ENCODE results near the gene DNAH17.

The DNAH17 gene

DNA sequence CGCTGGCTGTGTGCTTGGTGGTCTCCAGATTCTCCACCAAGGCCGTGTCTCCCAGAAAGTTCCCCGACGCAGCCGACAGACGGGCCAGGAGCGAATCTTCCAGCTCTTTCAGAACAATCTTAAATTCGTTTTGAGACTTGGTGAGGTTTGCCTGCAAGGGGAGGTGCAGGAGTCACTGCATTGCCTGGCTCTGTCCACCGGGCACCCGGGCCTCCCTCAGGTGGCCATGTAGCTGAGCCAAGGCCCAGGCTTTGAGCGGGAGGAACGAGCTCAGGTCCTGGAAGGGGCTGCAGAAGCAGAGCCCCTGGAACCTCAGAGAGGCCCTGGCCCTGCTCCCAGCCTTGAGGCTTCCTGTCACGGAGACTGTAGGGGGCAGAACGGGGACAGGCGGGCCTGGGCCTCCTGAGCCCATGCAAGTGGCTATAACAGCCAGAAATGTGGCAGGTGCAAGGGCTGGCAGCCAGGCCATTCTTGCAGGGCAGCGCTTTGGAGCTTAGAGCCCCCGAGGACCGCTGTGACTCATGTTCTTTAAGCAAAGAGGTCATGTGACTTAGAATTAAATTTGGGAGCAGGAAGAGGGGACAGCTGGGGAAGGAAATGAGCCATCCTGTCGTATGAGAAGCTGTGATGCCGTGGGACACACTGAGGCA is 126.4 kb downstream of the DNAH17 start:
- no peaks in the 10 kb centered on the region for H3K79me2 ChIP-seq (ENCODE audit: low read length)
- H3K27ac ChIP-seq (ENCODE audit: low read length), result no peak overlapping the region
- no peak overlapping the region for H3K4me2 ChIP-seq (ENCODE audit: low read depth, low read length)
- no peak overlapping the region for H3K9ac ChIP-seq (ENCODE audit: low read length)
- no peaks in the 10 kb centered on the region for H3K9me3 ChIP-seq (replicated peaks; ENCODE audit: insufficient read depth, low read length)
- no peak for DNase-seq
- no peaks in the 10 kb centered on the region for H4K20me1 ChIP-seq (ENCODE audit: insufficient read depth, low read length)
- peaks cover 57% of the 10 kb centered on the region for H3K27me3 ChIP-seq (replicated peaks; ENCODE audit: insufficient read depth, low read length)
- H3K9me2 ChIP-seq (replicated peaks; ENCODE audit: insufficient read depth, low read length), result no peaks in the 10 kb centered on the region
- no peaks in the 10 kb centered on the region for H3F3A ChIP-seq (ENCODE audit: insufficient read depth, low read length)
- no peaks in the 10 kb centered on the region for H3K36me3 ChIP-seq (replicated peaks; ENCODE audit: insufficient read depth, low read length)
- H2AFZ ChIP-seq (ENCODE audit: low read length), result no peak overlapping the region
- no peaks in the 10 kb centered on the region for H3K4me1 ChIP-seq (ENCODE audit: low read length)
- TF ChIP-seq, protein P1, sequence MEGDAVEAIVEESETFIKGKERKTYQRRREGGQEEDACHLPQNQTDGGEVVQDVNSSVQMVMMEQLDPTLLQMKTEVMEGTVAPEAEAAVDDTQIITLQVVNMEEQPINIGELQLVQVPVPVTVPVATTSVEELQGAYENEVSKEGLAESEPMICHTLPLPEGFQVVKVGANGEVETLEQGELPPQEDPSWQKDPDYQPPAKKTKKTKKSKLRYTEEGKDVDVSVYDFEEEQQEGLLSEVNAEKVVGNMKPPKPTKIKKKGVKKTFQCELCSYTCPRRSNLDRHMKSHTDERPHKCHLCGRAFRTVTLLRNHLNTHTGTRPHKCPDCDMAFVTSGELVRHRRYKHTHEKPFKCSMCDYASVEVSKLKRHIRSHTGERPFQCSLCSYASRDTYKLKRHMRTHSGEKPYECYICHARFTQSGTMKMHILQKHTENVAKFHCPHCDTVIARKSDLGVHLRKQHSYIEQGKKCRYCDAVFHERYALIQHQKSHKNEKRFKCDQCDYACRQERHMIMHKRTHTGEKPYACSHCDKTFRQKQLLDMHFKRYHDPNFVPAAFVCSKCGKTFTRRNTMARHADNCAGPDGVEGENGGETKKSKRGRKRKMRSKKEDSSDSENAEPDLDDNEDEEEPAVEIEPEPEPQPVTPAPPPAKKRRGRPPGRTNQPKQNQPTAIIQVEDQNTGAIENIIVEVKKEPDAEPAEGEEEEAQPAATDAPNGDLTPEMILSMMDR (IDR thresholded peaks at IDR 0.05; ENCODE audit: low read length), result no peak
- TF ChIP-seq EZH2 (optimal IDR thresholded peaks at IDR 0.05; ENCODE audit: low read depth, low read length) (no peak), EZH2phosphoT487 (IDR thresholded peaks at IDR 0.05; ENCODE audit: low read length) (no peak)
- no peak overlapping the region for H3K4me3 ChIP-seq (ENCODE audit: low read length)

DNA sequence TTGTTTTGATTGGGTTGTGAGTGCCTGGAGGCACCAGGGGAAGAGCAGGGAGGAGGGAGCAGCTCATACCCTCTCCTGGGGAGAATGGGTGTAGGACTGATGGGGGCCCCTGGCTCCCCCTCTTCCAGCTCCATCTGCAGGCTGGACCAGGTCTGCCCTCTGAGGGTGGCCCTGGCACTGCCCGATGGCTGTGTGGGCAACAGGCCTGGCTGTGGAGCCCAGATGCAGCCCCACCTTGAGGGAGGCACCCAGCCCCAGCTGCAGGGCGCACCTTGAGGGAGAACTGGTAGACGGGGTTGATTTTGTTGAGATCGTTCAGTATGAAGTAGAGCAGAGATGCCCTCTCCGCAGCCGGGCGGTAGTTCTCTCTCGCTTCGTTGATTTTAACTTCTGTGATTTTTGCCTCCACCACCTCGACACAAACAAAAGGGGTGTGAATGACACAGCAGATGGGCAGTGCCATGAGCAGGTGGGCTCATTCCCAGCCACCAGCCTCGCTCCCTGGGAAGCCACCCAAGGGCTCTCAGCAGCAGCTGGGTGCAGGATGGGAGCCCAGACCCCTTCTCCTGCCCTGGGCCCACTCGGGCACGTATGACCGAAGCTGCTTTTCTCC is 127.1 kb downstream of the DNAH17 start:
- DNase-seq, result no peak
- no peak overlapping the region for H3K4me3 ChIP-seq (ENCODE audit: low read length)
- no peaks in the 10 kb centered on the region for H3K9me3 ChIP-seq (replicated peaks; ENCODE audit: insufficient read depth, low read length)
- peaks cover 54% of the 10 kb centered on the region for H3K27me3 ChIP-seq (replicated peaks; ENCODE audit: insufficient read depth, low read length)
- H3K4me2 ChIP-seq (ENCODE audit: low read depth, low read length), result no peak overlapping the region
- no peaks in the 10 kb centered on the region for H3K9me2 ChIP-seq (replicated peaks; ENCODE audit: insufficient read depth, low read length)
- H3K27ac ChIP-seq (ENCODE audit: low read length), result no peak overlapping the region
- no peak for TF ChIP-seq EZH2phosphoT487 (IDR thresholded peaks at IDR 0.05; ENCODE audit: low read length)
- no peaks in the 10 kb centered on the region for H4K20me1 ChIP-seq (ENCODE audit: insufficient read depth, low read length)
- no peaks in the 10 kb centered on the region for H3K4me1 ChIP-seq (ENCODE audit: low read length)
- no peaks in the 10 kb centered on the region for H3K36me3 ChIP-seq (replicated peaks; ENCODE audit: insufficient read depth, low read length)
- H3K9ac ChIP-seq (ENCODE audit: low read length), result no peak overlapping the region
- H2AFZ ChIP-seq (ENCODE audit: low read length), result no peak overlapping the region
- no peaks in the 10 kb centered on the region for H3F3A ChIP-seq (ENCODE audit: insufficient read depth, low read length)
- no peaks in the 10 kb centered on the region for H3K79me2 ChIP-seq (ENCODE audit: low read length)

DNA sequence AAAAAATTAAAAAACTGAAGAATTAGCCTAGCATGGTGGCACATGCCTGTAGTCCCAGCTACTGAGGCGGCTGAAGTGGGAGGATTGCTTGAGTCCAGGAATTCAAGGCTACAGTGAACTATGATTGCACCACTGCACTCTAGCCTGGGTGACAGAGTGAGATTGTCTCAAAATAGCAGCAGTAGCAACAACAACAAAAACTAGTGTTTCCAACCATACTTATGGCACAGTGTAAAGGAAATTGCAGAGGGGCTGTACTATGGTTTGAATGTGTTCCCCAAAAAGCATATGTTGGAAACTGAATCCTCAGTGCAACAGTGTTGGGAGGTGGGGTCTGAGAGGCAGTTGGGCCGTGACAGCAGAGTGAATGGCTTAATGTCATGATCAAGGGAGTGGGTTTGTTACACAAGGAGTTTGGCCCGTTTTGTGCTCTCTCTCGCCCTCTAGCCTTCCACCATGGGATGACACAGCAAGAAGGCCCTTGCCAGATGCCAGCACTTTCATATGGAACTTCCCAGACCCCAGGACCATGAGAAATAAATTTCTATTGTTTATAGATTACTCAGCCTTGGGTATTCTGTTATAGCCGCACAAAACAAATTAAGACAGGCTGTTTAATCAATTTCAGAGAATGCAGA is 128.7 kb downstream of the DNAH17 start:
- H3K27ac ChIP-seq (ENCODE audit: low read length), result no peak overlapping the region
- DNase-seq, result no peak
- H3F3A ChIP-seq (ENCODE audit: insufficient read depth, low read length), result no peaks in the 10 kb centered on the region
- TF ChIP-seq EZH2phosphoT487 (IDR thresholded peaks at IDR 0.05; ENCODE audit: low read length), result no peak
- TF ChIP-seq, protein P1 (IDR thresholded peaks at IDR 0.05; ENCODE audit: low read length), result peak; percentile 17; the same call in 1 of the 2 replicates
- no peak for TF ChIP-seq EZH2 (optimal IDR thresholded peaks at IDR 0.05; ENCODE audit: low read depth, low read length)
- no peaks in the 10 kb centered on the region for H3K4me1 ChIP-seq (ENCODE audit: low read length)
- no peak overlapping the region for H2AFZ ChIP-seq (ENCODE audit: low read length)
- no peaks in the 10 kb centered on the region for H3K9me2 ChIP-seq (replicated peaks; ENCODE audit: insufficient read depth, low read length)
- H4K20me1 ChIP-seq (ENCODE audit: insufficient read depth, low read length), result no peaks in the 10 kb centered on the region
- peaks cover 56% of the 10 kb centered on the region for H3K27me3 ChIP-seq (replicated peaks; ENCODE audit: insufficient read depth, low read length)
- H3K79me2 ChIP-seq (ENCODE audit: low read length), result no peaks in the 10 kb centered on the region
- no peaks in the 10 kb centered on the region for H3K9me3 ChIP-seq (replicated peaks; ENCODE audit: insufficient read depth, low read length)
- H3K4me3 ChIP-seq (ENCODE audit: low read length), result no peak overlapping the region
- H3K36me3 ChIP-seq (replicated peaks; ENCODE audit: insufficient read depth, low read length), result no peaks in the 10 kb centered on the region
- H3K4me2 ChIP-seq (ENCODE audit: low read depth, low read length), result no peak overlapping the region
- no peak overlapping the region for H3K9ac ChIP-seq (ENCODE audit: low read length)

Data from MM.1S (cell line).